IPS-NIHi7 (cell line): Measurements from ENCODE around the gene PROSER2.
A peak's percentile ranks its signal among the peaks of the same experiment; 100 is the strongest.

Source experiments
- DNase-seq: peaks from one replicate; pipeline ENCODE4 v3.0.0; 2012; ENCODE audit warnings: mixed read lengths; ENCODE audit errors: extremely low spot score

The PROSER2 gene

DNA sequence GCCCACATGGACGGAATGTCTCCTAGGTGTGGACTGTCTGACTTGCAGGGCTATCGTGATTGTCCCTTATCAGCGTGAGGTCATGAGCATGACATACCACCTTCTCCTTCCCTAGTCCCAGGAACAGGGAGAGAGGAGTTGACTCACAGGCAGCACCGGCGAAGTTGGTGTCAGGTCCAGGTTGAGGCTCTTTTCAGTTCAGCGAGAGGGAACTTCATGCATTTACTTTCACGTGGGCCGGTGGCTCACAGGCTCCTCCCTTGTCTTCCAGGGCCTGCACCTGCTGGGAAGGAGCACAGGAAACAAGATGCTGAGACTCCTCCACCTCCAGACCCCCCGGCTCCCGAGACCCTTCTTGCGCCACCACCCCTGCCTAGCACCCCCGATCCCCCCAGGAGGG is 46.1 kb downstream of the PROSER2 start:
- DNase-seq, result no peak

DNA sequence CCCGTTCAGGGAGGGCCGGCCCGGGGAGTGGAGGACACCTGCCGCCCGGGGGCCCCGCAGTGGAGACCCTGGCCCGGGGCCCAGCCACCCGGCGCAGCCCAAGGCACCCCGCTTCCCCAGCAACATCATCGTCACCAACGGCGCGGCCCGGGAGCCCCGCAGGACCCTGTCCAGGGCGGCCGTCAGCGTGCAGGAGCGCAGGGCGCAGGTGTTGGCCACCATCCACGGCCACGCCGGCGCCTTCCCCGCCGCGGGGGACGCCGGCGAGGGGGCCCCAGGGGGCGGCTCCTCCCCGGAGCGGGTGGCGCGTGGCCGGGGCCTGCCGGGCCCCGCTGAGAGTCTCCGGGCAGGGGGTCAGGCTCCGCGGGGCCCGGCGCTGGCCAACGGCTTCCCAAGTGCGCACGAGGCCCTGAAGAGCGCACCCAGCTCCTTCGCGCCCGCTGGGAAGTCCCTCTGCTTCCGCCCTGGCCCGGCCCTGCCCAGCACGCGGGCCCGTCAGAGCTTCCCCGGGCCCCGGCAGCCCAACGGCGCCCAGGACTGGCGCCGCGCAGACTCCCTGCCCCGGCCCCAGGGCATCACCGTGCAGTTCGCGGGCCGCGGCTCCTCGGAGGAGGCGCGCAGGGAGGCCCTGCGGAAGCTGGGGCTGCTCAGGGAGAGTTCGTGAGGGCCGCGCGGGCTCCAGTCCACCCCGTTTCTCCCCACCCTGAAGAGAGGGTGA is 46.7 kb downstream of the PROSER2 start:
- DNase-seq, result peak; percentile 37

DNA sequence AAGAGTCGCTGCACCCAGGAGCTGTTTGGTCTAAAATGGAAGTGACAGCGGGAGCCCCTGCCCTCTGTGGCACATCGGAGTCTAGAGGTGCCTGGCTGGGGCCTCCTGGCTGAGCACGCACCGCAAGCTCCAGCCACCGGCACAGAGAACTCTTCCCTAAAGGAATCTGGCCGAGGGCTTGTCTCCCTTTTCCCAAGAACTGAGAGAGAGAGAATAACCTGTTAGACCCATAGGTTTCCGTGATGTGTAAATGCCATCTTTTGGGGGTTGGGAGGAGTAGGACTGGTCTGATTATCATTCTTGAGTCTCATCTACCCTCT is 47.3 kb downstream of the PROSER2 start:
- no peak for DNase-seq

GRCh38 chr10:11870900-11871400 is 47.8 kb downstream of the PROSER2 start:
- no peak for DNase-seq

- DNase-seq, result no peak
Measured at GRCh38 chr10:11871466-11871865, 48.3 kb downstream of the PROSER2 start.

- peak; percentile 85 for DNase-seq
Measured at GRCh38 chr10:11874568-11875493, 51.7 kb downstream of the PROSER2 start.

DNA sequence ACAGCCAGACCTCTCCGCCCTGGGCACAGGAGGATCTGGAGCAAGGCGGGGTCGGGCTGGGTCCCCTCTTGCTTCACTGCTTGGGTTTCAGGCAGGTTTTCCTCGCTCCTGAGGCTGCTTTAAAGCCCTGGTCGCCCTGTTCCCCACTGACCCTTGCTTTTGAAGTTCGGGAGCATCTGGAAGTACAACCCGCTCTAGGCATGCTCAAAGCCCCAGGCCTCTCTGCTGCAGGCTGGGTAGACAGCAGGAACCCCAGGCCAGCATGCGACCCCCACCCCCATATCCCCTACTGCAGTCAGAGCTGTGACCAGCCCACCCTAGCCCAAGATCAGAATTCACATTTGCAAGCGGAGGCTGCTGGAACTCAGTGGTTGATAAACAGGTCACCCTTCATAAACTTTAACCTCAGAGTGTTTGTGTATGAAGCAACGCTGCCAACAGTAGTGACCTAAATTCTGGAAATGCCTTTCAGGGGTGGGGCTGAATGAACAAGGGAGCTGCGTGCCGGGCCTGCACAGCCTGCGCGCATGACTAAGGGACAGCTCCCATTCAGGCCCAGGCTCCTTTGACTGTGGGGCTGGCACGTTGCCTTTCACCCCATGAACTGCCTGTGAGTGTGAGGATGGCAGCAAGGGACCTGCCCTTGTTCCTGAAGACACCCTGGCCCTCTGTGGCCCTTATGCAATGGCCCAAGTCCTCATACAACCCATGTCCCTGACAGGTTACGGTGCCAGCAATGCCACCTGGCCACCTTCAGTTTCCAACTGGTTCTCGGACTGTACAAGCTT is 52.5 kb downstream of the PROSER2 start:
- peak; percentile 41 for DNase-seq

- no peak for DNase-seq
Measured at GRCh38 chr10:11876324-11876723, 53.2 kb downstream of the PROSER2 start.

GRCh38 chr10:11876805-11877590 is 53.8 kb downstream of the PROSER2 start:
- no peak for DNase-seq

GRCh38 chr10:11877591-11877905 is 54.4 kb downstream of the PROSER2 start:
- DNase-seq, result no peak

DNA sequence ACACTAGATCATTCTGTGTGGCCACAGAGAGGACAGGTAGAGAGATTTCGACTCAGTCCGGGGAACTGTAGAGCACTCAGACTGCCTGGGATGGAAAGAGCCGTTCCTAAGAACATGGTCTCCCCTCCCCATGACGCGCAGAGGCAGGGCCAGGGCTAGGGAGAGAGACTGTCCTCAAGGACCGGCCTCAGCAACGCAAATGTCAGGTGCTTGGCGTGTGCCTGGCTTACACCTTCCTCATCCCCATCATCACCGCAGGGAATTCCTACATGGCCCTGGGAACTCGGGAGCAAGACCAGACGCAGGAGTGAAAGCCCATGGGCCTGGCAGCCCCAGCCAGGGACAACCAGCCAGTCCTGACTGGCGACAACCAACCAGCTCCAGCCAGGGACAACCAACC is 55.6 kb downstream of the PROSER2 start:
- no peak for DNase-seq

- no peak for DNase-seq
Measured at GRCh38 chr10:11879387-11880094, 56.4 kb downstream of the PROSER2 start.

DNA sequence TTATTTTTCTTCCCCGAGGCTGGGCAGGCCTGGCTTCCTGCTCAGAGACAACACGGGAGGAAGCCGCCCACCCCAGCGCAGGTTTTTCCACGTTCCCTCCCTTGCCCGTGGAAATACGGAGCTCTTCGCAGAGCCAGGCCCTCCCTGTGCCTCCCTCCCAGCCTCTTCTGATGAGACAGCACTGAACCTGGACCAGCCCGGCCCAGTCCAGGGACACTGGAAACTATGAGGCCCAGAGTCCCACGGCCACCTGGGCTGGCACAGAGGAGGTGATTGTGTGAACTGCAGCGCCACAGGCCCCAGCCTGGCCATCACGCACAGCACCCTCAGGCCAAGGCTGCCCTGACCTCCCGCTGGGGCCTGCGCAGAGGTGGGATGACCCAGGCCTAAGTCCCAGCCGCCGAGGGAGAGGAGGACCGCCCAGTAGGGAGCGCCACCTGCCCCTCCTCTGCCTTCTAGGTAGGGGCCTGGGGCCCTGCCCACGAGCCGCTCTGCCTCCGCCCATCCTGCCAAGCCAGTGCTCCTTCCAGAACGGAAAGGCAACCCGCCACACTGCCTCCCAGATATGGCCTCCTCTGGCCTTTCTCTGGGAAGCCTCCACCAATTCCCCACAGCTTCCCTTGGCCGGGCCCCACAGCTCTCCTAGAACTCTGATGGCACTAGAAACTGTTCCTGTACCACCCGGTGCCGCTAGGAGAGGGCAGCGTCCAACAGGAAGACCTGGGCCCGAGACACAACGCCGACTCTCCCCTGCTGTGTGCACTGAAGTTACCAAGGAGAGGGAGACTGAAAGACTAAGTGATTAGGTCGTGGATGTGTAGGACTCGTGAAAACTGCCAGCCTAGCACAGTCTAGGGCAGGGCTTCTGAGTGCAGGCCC is 57.2 kb downstream of the PROSER2 start:
- peak; percentile 66 for DNase-seq

- no peak for DNase-seq
Measured at GRCh38 chr10:11881030-11881476, 57.9 kb downstream of the PROSER2 start.

DNA sequence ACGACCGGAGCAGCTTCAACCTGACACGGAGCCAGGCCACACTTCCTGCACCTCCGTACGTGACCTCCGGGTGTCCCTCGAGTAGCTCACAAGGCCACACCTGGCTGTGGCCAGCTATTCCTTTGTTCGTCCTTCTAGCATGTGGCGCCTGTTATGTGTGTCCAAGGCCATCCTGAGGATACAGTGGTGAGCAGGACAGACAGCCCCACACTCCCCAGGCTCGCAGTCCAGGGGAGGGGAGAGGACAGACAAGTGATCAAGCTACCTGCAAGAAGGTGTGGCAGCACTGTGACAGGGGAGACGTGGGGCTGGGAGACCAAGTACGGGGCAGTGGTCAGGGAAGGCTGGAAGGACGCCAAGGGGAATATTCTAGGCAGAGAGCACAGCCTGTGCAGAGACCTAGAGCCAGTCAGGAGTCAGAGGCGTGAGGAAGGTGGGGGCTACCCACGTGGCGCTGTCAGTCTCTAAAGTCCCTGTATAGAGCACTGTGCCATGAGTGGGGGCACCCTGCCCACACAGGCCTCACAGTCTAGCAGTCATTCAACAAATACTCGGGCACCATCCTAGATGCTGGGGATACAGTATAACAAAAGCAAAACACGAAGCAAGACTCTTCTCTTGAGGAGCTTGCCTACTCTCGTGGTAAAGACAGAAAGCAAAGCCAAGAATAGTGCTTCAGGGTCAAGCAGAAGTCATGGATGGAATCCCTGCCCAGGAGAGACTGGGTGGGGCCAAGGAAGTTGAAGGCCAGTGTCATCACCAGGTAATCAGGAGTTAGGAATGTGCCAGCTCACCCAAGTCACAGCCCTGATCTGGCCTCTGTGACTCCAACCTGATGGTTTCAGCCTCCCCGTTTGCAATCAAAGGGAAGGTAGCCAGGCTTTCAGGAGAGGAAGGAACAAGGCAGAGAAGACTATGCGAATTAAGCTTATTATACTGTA is 58.6 kb downstream of the PROSER2 start:
- peak; percentile 79 for DNase-seq

DNA sequence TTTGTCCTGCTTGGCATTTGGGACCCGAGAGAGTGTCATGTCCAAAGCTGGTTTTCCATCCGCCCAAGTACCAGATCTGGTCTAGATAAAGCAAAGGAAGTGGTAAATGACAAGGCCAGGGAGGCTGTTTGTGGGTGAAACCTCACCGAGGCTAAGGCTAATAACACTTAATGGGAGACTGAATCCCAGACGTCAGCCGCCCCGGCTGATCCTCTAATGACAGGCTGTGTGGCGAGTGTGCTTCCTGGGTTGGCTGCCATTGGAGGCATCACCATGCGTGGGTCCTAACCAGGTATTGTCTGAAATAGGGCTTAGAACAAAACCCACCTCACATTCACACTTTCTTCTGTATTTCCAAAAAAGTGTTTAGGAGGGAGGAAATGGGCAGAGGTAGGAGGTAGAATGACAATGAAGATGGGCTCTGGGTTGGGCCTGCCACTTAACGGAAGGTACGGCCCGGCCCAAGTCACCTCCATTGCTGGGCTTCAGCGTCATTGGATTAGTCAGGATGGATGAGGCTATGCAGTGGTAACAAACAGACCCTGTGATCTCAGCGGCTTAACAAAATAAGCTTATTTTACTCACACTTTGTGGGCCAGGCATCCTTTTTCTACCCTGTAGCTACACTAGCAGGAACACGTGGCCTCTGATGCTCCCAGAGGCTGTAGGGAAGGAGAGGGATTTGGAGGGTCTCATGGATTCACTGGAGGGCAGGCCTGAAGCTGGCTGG is 59.7 kb downstream of the PROSER2 start:
- no peak for DNase-seq

DNA sequence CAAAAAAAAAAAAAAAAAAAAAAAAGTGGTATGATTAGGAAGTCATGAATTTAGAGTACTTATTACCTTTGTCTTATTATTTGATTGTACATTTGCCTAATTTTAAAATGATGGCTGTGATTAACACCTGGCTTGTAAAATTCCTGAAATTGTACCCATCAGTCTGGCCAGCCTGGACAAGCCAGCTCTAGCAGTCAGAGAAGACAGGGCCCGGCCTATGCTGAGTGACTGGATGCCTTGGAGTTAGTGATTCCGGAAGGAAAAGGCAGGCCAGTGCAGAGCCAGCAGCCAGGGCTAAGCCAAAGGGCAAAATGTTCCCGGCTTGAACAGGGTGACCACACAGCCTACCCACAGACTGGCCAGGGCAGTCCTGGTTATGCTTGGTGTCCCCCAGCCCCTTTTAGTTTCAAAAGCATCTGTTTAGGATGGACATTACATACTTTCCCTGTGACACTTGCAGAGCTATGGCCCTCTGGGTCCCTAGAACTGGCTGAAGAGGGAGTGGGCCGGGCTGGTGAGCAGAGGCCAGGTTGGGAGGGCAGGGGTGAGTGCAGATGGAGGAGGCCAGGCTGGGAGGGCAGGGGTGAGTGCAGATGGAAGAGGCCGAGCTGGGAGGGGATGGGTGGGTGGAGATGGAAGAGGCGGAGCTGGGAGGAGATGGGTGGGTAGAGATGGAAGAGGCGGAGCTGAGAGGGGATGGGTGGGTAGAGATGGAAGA is 61.7 kb downstream of the PROSER2 start:
- no peak for DNase-seq
